Uterus (tissue), 2 donors: ENCODE data around the gene TXNIP.

ENCODE experiments used
- POLR2A ChIP-seq, 2 donors: fragments of 450-650 bp; IDR thresholded peaks; one replicate each; pipeline ENCODE4 v1.6.1; 2016; ENCODE audit warnings: antibody characterized with exemption in 2 of 2, mild to moderate bottlenecking in 1 of 2, moderate library complexity in 1 of 2
- TF ChIP-seq, protein P1 (sequence below), 4 experiments: fragments of 200-600 bp in 2 of 4; fragments of 450-650 bp in 2 of 4; sonication (generic) in 2 of 4; IDR thresholded peaks; one replicate each; pipeline ENCODE4 v1.5.1; 2016 to 2019; ENCODE audit warnings: antibody characterized with exemption in 4 of 4, mild to moderate bottlenecking in 2 of 4, moderate library complexity in 1 of 4

DNA sequence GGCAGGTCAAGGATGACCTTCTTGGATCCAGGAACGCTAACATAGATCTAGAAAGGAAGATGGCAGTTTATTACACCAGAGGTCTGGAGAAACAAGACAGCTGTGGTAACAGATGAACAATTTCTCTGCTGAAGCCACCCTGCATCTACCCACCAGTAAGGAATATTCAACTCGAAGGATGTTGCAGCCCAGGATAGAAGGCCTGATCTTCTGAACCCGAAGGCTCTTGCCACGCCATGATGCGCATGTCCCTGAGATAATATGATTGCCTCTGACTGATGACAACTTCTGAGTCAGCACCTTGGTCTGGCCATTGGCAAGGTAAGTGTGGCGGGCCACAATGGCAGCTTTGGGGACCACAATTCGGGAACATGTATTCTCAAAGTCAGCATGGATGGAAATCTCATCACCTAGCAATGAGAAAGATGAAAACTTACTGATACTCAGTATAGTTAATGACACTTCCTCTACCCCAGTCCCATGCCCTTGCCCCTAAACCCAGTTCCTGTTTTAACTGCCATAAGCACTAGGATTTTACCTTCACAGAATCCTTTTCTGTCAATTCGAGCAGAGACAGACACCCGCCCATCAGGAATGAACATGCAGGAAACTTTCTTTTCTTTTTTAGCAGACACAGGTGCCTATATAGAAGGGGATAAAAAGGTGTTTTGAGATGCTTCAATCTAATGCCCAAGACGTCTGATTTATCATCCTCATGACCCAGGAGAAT lies 1.8 kb downstream of the TXNIP start:
- TF ChIP-seq, protein P1, sequence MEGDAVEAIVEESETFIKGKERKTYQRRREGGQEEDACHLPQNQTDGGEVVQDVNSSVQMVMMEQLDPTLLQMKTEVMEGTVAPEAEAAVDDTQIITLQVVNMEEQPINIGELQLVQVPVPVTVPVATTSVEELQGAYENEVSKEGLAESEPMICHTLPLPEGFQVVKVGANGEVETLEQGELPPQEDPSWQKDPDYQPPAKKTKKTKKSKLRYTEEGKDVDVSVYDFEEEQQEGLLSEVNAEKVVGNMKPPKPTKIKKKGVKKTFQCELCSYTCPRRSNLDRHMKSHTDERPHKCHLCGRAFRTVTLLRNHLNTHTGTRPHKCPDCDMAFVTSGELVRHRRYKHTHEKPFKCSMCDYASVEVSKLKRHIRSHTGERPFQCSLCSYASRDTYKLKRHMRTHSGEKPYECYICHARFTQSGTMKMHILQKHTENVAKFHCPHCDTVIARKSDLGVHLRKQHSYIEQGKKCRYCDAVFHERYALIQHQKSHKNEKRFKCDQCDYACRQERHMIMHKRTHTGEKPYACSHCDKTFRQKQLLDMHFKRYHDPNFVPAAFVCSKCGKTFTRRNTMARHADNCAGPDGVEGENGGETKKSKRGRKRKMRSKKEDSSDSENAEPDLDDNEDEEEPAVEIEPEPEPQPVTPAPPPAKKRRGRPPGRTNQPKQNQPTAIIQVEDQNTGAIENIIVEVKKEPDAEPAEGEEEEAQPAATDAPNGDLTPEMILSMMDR (IDR thresholded peaks at IDR 0.05) = no peak
- no peak for TF ChIP-seq POLR2A (IDR thresholded peaks at IDR 0.05)
